ENCODE results near the gene NRXN3.

NRXN3 gene

DNA sequence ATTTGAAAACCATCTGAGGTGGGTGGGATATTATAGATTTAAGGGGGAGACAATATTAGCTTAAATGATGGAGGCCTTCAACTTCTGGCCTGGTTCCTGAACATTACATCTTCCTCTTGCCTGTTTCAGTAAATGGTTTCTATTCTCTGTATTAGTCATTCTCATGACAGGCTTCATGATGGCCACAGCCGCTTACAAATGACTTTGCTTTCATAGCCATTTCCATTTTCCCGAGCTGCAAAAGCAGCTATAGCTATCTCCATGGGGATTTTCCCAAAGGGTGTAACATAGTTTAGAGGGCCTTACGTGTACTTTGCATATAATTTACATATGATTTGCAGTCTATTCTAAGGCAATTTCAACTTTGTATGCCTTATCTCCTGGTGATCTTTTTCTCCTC, 121.8 kb downstream of the NRXN3 start:
- peaks cover 29% of the 10 kb centered on the region for H3K27me3 ChIP-seq (ENCODE audit: insufficient read depth, poor library complexity, severe bottlenecking)
- ATAC-seq (ENCODE audit: low read depth) (no peak), DNase-seq (ENCODE audit: low spot score) (no peak)
- H3K4me1 ChIP-seq (ENCODE audit: insufficient read depth, poor library complexity, severe bottlenecking): no peaks in the 10 kb centered on the region
- no peak overlapping the region for H3K4me3 ChIP-seq (ENCODE audit: severe bottlenecking)
- H3K27ac ChIP-seq (ENCODE audit: poor library complexity, severe bottlenecking): no peak overlapping the region
- TF ChIP-seq, protein P1, sequence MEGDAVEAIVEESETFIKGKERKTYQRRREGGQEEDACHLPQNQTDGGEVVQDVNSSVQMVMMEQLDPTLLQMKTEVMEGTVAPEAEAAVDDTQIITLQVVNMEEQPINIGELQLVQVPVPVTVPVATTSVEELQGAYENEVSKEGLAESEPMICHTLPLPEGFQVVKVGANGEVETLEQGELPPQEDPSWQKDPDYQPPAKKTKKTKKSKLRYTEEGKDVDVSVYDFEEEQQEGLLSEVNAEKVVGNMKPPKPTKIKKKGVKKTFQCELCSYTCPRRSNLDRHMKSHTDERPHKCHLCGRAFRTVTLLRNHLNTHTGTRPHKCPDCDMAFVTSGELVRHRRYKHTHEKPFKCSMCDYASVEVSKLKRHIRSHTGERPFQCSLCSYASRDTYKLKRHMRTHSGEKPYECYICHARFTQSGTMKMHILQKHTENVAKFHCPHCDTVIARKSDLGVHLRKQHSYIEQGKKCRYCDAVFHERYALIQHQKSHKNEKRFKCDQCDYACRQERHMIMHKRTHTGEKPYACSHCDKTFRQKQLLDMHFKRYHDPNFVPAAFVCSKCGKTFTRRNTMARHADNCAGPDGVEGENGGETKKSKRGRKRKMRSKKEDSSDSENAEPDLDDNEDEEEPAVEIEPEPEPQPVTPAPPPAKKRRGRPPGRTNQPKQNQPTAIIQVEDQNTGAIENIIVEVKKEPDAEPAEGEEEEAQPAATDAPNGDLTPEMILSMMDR (IDR thresholded peaks at IDR 0.05; ENCODE audit: poor library complexity, severe bottlenecking): no peak
- H3K9me3 ChIP-seq (ENCODE audit: severe bottlenecking): no peaks in the 10 kb centered on the region
- H3K36me3 ChIP-seq (ENCODE audit: low read depth): no peaks in the 10 kb centered on the region

DNA sequence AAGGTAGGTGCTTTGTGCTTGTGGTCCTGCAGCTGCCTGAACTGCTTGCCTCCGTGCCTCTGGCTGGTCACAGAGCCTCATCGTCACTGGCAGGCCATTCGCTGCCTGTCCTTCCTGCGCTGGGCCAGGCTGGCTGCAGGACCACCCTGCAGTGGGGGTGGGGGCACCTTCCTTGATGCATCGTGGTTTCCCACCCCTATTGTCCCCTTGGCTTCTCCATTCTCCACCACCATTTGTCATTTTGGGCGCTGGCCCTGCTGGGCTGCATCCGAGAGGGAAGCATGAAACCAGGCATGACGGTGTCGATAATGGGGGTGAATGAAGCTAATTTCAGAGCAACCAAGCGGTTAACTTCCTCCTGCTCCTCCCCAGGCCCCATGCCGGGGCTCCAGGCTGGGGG, 127.7 kb downstream of the NRXN3 start:
- ATAC-seq (ENCODE audit: low read depth): no peak
- TF ChIP-seq, protein P1 (IDR thresholded peaks at IDR 0.05; ENCODE audit: poor library complexity, severe bottlenecking): no peak
- no peak overlapping the region for H3K27ac ChIP-seq (ENCODE audit: poor library complexity, severe bottlenecking)

DNA sequence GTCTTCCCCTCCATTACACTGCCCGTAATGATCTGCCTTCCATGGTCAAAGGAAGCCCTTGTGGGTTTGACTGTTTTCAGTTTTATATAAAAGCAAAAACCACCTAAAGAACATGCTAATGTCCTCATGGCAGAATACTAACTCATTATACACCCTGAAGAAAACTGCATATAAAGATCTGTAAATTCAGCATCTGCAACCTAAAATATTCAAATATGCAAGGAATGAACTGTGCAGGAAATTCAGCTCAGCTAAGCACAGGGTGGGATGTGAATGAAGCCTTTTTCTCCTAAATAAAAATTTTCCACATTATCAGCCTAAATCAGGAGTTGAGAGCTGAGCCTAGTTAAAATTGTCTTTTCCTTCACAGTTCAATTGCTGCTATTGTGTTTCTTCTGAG, 128.1 kb downstream of the NRXN3 start:
- no peaks in the 10 kb centered on the region for H3K4me1 ChIP-seq (ENCODE audit: insufficient read depth, poor library complexity, severe bottlenecking)
- no peak overlapping the region for H3K27ac ChIP-seq (ENCODE audit: poor library complexity, severe bottlenecking)
- H3K4me3 ChIP-seq (ENCODE audit: severe bottlenecking): no peak overlapping the region
- ATAC-seq (ENCODE audit: low read depth) (no peak), DNase-seq (ENCODE audit: low spot score) (no peak)
- no peaks in the 10 kb centered on the region for H3K36me3 ChIP-seq (ENCODE audit: low read depth)
- H3K9me3 ChIP-seq (ENCODE audit: severe bottlenecking): no peaks in the 10 kb centered on the region
- H3K27me3 ChIP-seq (ENCODE audit: insufficient read depth, poor library complexity, severe bottlenecking): peaks cover 29% of the 10 kb centered on the region
- TF ChIP-seq, protein P1 (IDR thresholded peaks at IDR 0.05; ENCODE audit: poor library complexity, severe bottlenecking): no peak

More for the DNA sequence above, 127.7 kb downstream of the NRXN3 start:
- no peaks in the 10 kb centered on the region for H3K4me1 ChIP-seq (ENCODE audit: insufficient read depth, poor library complexity, severe bottlenecking)
- H3K9me3 ChIP-seq (ENCODE audit: severe bottlenecking): no peaks in the 10 kb centered on the region
- H3K4me3 ChIP-seq (ENCODE audit: severe bottlenecking): no peak overlapping the region
- H3K36me3 ChIP-seq (ENCODE audit: low read depth): no peaks in the 10 kb centered on the region
- H3K27me3 ChIP-seq (ENCODE audit: insufficient read depth, poor library complexity, severe bottlenecking): peaks cover 29% of the 10 kb centered on the region
- no peak for DNase-seq (ENCODE audit: low spot score)

DNA sequence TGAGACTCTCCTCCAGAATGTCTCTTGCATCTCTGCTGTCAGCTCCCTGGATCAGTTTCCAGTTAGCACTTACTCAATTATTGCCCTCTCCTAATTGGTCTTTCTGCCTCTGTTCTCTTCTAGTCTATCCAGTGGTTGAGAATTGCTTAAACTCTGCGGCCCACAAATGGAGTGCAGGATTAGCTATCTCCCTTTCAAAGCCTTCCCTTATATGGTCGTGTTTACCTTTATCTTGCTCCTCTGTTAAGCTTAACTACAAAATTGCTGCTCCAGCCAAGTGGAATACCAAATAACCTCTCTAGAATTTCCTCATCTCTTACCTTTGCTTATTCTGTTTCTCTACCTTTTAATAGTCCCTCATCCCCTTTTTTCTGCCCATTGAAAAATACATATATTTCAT, 132.7 kb downstream of the NRXN3 start:
- DNase-seq (ENCODE audit: low spot score) (no peak), ATAC-seq (ENCODE audit: low read depth) (no peak)
- Histone ChIP-seq H3K9me3 (ENCODE audit: severe bottlenecking) (no peaks in the 10 kb centered on the region), H3K4me3 (ENCODE audit: severe bottlenecking) (no peak overlapping the region), H3K27ac (ENCODE audit: poor library complexity, severe bottlenecking) (no peak overlapping the region), H3K27me3 (ENCODE audit: insufficient read depth, poor library complexity, severe bottlenecking) (peaks cover 33% of the 10 kb centered on the region), H3K4me1 (ENCODE audit: insufficient read depth, poor library complexity, severe bottlenecking) (no peaks in the 10 kb centered on the region), H3K36me3 (ENCODE audit: low read depth) (no peaks in the 10 kb centered on the region)
- TF ChIP-seq, protein P1 (IDR thresholded peaks at IDR 0.05; ENCODE audit: poor library complexity, severe bottlenecking): no peak

DNA sequence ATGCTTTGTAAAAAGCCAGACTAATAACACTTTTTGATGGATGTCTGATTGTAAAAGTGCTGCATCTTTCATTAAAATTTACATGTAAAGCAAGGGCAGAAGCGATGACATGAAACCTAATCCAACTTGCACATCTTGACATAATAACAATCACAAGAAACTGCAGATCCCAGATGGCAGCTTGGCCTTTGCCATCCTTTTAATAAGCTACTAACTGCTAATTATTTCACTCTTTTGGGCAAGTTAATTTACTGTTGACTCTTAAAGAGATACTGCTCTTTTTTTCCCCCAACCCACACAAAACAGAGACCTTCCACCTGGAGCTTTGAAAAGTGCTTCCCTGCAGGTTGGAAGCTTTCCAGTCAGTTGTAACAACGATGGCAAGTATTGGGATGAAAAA, 137.5 kb downstream of the NRXN3 start:
- no peak for ATAC-seq (ENCODE audit: low read depth)
- TF ChIP-seq, protein P1 (IDR thresholded peaks at IDR 0.05; ENCODE audit: poor library complexity, severe bottlenecking): no peak
- DNase-seq (ENCODE audit: low spot score): no peak

More for the DNA sequence above, 137.5 kb downstream of the NRXN3 start:
- Histone ChIP-seq H3K4me1 (ENCODE audit: insufficient read depth, poor library complexity, severe bottlenecking) (no peaks in the 10 kb centered on the region), H3K9me3 (ENCODE audit: severe bottlenecking) (no peaks in the 10 kb centered on the region), H3K4me3 (ENCODE audit: severe bottlenecking) (no peak overlapping the region), H3K36me3 (ENCODE audit: low read depth) (no peaks in the 10 kb centered on the region), H3K27ac (ENCODE audit: poor library complexity, severe bottlenecking) (no peak overlapping the region), H3K27me3 (ENCODE audit: insufficient read depth, poor library complexity, severe bottlenecking) (peaks cover 36% of the 10 kb centered on the region)

All from RWPE2 (cell line).